Testis (tissue), 2 donors: ENCODE data around the gene BTBD2.

Experiments
- POLR2A ChIP-seq: fragments of 450-650 bp; IDR thresholded peaks from one replicate; pipeline ENCODE4 v1.6.1; 2017; ENCODE audit warnings: antibody characterized with exemption, mild to moderate bottlenecking, moderate library complexity
- TF ChIP-seq, protein P1 (sequence below), 3 experiments: fragments of 450-650 bp in 2 of 3; fragments of 200-600 bp in 1 of 3; sonication (generic) in 1 of 3; IDR thresholded peaks; one replicate each; pipeline ENCODE4 v1.5.1; 2016 to 2019; ENCODE audit warnings: antibody characterized with exemption in 3 of 3, mild to moderate bottlenecking in 2 of 3, moderate library complexity in 1 of 3

DNA sequence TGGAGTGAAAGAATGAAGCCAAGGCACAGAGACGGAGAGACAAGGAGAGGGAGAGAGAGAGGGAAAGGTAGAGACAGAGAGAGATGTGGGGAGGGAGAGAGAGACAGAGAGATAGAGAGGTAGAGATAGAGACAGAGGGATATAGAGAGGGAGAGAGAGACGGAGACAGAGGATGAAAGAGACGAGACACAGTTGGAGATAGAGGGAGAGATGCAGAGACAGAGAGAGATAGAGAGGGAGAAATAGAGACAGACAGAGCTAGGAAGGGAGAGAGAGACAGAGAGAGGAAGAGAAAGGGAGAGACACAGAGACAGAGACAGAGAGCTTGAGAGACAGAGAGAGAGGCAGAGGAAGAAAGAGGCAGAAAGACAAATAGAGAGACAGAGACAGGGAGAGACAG, 79.1 kb downstream of the BTBD2 start:
- TF ChIP-seq, protein P1, sequence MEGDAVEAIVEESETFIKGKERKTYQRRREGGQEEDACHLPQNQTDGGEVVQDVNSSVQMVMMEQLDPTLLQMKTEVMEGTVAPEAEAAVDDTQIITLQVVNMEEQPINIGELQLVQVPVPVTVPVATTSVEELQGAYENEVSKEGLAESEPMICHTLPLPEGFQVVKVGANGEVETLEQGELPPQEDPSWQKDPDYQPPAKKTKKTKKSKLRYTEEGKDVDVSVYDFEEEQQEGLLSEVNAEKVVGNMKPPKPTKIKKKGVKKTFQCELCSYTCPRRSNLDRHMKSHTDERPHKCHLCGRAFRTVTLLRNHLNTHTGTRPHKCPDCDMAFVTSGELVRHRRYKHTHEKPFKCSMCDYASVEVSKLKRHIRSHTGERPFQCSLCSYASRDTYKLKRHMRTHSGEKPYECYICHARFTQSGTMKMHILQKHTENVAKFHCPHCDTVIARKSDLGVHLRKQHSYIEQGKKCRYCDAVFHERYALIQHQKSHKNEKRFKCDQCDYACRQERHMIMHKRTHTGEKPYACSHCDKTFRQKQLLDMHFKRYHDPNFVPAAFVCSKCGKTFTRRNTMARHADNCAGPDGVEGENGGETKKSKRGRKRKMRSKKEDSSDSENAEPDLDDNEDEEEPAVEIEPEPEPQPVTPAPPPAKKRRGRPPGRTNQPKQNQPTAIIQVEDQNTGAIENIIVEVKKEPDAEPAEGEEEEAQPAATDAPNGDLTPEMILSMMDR (IDR thresholded peaks at IDR 0.05) = no peak
- no peak for TF ChIP-seq POLR2A
